ENCODE data around the gene IRAK1. TPM values are rescaled to one million over a fixed set of nuclear protein-coding genes. Genes with fewer than 3 reads are reported as not detected.

The IRAK1 gene
- total RNA-seq, 2 donors from 2014 or later = 61.1 to 73.9 TPM

DNA sequence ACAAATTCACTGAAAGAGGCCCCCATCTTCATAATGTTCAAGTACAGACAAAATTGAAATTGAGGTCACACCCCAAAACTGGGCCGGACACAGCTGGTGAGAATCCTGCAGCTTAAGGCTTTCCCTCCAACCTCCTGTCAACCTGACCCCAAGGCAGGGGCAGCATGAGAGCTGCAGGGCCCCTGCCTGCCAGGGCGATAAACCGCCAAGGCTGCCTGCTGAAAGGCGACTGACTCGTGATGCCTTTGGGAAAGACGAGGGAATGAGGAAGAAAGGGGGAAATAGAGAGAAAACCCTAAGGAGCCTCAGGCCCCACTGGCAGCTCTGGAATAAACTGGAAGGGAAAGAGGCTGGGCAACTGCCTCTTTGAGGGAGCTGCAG is 7.3 kb upstream of the IRAK1 start:
- Histone ChIP-seq H3K4me1 (ENCODE audit: control insufficient read depth, insufficient read depth, low read length) (no peaks in the 10 kb centered on the region), H3K9me3 (ENCODE audit: control insufficient read depth, low read length) (no peaks in the 10 kb centered on the region), H3K9ac (ENCODE audit: extremely low read depth, low read length, poor library complexity, severe bottlenecking) (no peak overlapping the region), H3K27ac (ENCODE audit: low read depth, low read length) (no peak overlapping the region), H3K36me3 (ENCODE audit: control insufficient read depth, insufficient read depth, low read length) (peaks cover 7% of the 10 kb centered on the region), H3K4me3 (ENCODE audit: low read length) (no peak overlapping the region), H3K27me3 (ENCODE audit: control insufficient read depth, insufficient read depth, low read length, poor library complexity, severe bottlenecking) (no peaks in the 10 kb centered on the region)
- peaks cover 24% of the 10 kb centered on the region for H3K36me3 Mint-ChIP-seq (ENCODE audit: low read depth)
- no peak overlapping the region for H3K4me3 Mint-ChIP-seq
- H3K27ac Mint-ChIP-seq = no peak overlapping the region
- H3K9me3 Mint-ChIP-seq = peaks cover 74% of the 10 kb centered on the region
- TF ChIP-seq, protein P1, sequence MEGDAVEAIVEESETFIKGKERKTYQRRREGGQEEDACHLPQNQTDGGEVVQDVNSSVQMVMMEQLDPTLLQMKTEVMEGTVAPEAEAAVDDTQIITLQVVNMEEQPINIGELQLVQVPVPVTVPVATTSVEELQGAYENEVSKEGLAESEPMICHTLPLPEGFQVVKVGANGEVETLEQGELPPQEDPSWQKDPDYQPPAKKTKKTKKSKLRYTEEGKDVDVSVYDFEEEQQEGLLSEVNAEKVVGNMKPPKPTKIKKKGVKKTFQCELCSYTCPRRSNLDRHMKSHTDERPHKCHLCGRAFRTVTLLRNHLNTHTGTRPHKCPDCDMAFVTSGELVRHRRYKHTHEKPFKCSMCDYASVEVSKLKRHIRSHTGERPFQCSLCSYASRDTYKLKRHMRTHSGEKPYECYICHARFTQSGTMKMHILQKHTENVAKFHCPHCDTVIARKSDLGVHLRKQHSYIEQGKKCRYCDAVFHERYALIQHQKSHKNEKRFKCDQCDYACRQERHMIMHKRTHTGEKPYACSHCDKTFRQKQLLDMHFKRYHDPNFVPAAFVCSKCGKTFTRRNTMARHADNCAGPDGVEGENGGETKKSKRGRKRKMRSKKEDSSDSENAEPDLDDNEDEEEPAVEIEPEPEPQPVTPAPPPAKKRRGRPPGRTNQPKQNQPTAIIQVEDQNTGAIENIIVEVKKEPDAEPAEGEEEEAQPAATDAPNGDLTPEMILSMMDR (conservative IDR thresholded peaks at IDR 0.05) = no peak
- H3K27me3 Mint-ChIP-seq (ENCODE audit: insufficient read depth) = no peaks in the 10 kb centered on the region
- WGBS, 2 experiments (ENCODE audit: insufficient coverage in 1 of 2, insufficient read length in 1 of 2) = 92% methylated on average over 6 of the region's 6 CpGs; no CpG with 5 or more reads in 1 of the 2 experiments
- DNase-seq = no peak
- peaks cover 7% of the 10 kb centered on the region for H3K4me1 Mint-ChIP-seq

DNA sequence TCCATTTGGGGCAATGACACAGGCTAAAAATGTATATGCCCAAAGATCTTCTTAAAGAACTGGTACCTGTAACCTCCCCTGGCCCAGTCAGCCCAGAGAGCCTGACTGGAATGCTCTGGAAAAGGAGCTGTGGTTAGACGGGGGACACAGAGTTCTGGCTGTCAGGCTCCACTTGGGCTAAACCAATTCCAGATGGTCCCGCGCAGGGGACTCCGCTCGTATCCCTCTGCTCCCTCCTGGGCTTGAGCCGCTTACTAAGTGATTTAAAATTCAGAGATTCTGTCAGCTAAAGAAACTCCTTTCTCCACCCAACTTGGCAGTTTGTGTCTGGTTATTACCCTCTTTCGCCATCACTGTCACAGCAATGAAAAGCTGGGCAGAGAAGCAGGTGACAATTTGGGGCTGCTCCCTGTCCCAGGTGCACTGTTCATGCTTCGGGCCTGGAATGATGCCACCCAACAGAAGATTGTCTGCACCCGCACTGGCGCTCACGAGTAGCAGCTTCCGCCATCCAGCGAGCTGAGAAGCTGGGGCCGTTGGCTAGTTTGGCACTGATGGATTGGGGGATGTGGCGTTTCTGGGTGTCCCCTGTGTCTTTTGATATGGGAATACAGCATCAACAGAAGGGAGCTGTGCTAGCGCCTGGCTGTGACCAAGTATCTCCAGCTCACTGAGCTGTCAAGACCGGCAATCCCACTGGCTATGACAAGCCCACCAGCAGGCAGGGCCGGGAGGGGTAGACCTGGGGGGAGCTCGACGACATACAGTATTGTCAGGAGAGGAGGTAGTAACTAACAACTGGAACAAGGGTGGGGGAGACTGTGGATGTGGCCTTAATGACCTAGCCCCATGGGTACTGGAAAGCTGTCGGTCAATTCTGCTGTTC is 6.7 kb upstream of the IRAK1 start:
- no peak overlapping the region for H3K4me3 Mint-ChIP-seq
- no peaks in the 10 kb centered on the region for H3K27me3 ChIP-seq (ENCODE audit: control insufficient read depth, insufficient read depth, low read length, poor library complexity, severe bottlenecking)
- no peak for DNase-seq
- no peaks in the 10 kb centered on the region for H3K9me3 ChIP-seq (ENCODE audit: control insufficient read depth, low read length)
- H3K27ac ChIP-seq (ENCODE audit: low read depth, low read length) = no peak overlapping the region
- peaks cover 7% of the 10 kb centered on the region for H3K36me3 ChIP-seq (ENCODE audit: control insufficient read depth, insufficient read depth, low read length)
- H3K36me3 Mint-ChIP-seq (ENCODE audit: low read depth) = peaks cover 18% of the 10 kb centered on the region
- no peak overlapping the region for H3K27ac Mint-ChIP-seq
- no peak overlapping the region for H3K4me3 ChIP-seq (ENCODE audit: low read length)
- H3K27me3 Mint-ChIP-seq (ENCODE audit: insufficient read depth) = no peaks in the 10 kb centered on the region
- WGBS, 2 experiments (ENCODE audit: insufficient coverage in 1 of 2, insufficient read length in 1 of 2) = 92% methylated on average over 21 of the region's 21 CpGs; no CpG with 5 or more reads in 1 of the 2 experiments
- H3K9me3 Mint-ChIP-seq = peaks cover 72% of the 10 kb centered on the region
- no peak overlapping the region for H3K9ac ChIP-seq (ENCODE audit: extremely low read depth, low read length, poor library complexity, severe bottlenecking)
- H3K4me1 Mint-ChIP-seq = peaks cover 9% of the 10 kb centered on the region
- H3K4me1 ChIP-seq (ENCODE audit: control insufficient read depth, insufficient read depth, low read length) = no peaks in the 10 kb centered on the region
- TF ChIP-seq, protein P1 (conservative IDR thresholded peaks at IDR 0.05) = no peak

DNA sequence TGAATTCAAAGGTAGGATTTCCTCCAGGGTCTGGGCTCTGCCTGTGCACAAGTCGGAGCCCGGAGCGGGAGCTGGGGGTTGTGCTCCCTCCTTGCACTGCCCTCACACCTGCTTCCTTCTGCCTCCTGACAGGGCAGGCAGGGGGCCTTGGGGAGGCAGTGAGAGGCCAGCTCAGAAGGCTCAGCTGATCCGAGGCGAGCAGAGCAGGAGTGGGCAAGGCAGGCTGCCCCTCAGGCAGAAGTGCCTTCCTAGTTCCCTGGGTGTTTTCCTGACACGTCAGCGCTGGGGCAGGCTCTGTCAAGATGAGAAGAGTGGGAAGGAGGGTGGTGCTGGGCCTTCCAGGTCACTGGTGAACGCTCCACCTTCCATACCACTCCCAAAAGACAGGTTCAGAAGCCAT is 5.5 kb upstream of the IRAK1 start:
- TF ChIP-seq, protein P1 (conservative IDR thresholded peaks at IDR 0.05) = no peak
- Mint-ChIP-seq H3K4me3 (no peak overlapping the region), H3K27ac (no peak overlapping the region), H3K9me3 (peaks cover 72% of the 10 kb centered on the region), H3K4me1 (peaks cover 14% of the 10 kb centered on the region), H3K27me3 (ENCODE audit: insufficient read depth) (peaks cover 3% of the 10 kb centered on the region), H3K36me3 (ENCODE audit: low read depth) (peaks cover 15% of the 10 kb centered on the region)
- Histone ChIP-seq H3K4me3 (ENCODE audit: low read length) (no peak overlapping the region), H3K4me1 (ENCODE audit: control insufficient read depth, insufficient read depth, low read length) (no peaks in the 10 kb centered on the region), H3K9me3 (ENCODE audit: control insufficient read depth, low read length) (no peaks in the 10 kb centered on the region), H3K27ac (ENCODE audit: low read depth, low read length) (no peak overlapping the region), H3K9ac (ENCODE audit: extremely low read depth, low read length, poor library complexity, severe bottlenecking) (no peak overlapping the region), H3K27me3 (ENCODE audit: control insufficient read depth, insufficient read depth, low read length, poor library complexity, severe bottlenecking) (no peaks in the 10 kb centered on the region), H3K36me3 (ENCODE audit: control insufficient read depth, insufficient read depth, low read length) (peaks cover 7% of the 10 kb centered on the region)
- WGBS, 2 experiments (ENCODE audit: insufficient coverage in 1 of 2, insufficient read length in 1 of 2) = 86% methylated on average over 6 of the region's 8 CpGs; no CpG with 5 or more reads in 1 of the 2 experiments
- DNase-seq = no peak
